NCI-H748 (cell line): Measurements from ENCODE around the gene PLBD1.

Source experiments
- DNase-seq: peaks from one replicate; lab custom pipeline; 2025; ENCODE audit not compliant: unreplicated experiment; lab: John Stamatoyannopoulos, UW

PLBD1 gene

GRCh38 chr12:14570231-14570630 is 2.5 kb upstream of the PLBD1 start:
- no peak for DNase-seq

GRCh38 chr12:14564336-14564959 is 3.2 kb downstream of the PLBD1 start:
- DNase-seq: no peak

GRCh38 chr12:14563046-14563445 is 4.6 kb downstream of the PLBD1 start:
- no peak for DNase-seq

DNA sequence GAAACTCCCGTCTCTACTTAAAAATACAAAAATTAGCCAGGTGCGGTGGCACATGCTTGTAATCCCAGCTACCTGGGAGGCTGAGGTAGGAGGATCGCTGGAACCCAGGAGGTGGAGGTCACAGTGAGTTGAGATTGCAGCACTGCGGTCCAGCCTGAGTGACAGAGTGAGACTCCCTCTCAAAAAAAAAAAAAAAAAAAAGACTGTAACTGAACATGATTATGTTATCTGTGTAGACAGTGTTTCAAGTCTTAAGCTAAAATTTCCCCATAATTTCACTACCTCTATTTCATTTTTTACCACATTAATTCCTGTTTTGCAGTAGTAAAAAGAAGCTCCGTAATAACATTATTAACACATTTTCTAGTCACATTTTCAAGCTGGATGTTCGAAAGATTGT is 5.4 kb downstream of the PLBD1 start:
- no peak for DNase-seq

DNA sequence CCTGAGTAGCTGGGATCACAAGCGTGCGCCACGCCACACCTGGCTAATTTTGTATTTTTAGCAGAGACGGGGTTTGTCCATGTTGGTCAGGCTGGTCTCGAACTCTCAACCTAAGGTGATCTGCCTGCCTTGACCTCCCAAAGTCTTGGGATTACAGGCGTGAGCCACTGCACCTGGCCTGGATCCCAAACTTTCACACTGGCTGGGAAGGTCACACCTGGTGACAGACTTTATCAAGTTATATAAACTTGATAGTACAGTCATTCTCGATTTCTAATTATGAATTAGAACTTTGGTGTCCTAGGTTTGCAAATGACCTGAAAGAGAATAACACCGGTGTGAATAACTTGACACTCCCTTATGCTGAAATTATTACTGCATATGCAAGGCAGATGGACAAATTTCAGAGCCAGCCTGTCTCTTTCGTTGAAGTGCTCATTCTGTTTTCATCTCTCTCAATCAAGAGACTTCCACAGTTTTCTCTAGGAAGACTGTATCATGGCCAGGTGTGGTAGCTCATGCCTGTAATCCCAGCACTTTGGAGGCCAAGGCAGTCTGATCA is 5.9 kb downstream of the PLBD1 start:
- no peak for DNase-seq

GRCh38 chr12:14560904-14561574 is 6.6 kb downstream of the PLBD1 start:
- no peak for DNase-seq

- DNase-seq: no peak
These were observed 9.2 kb downstream of the PLBD1 start for GRCh38 chr12:14558473-14558959.

- DNase-seq: no peak
These were observed 9.7 kb downstream of the PLBD1 start for GRCh38 chr12:14557966-14558365.

GRCh38 chr12:14554281-14555007 is 13.2 kb downstream of the PLBD1 start:
- DNase-seq: peak; percentile 23

DNA sequence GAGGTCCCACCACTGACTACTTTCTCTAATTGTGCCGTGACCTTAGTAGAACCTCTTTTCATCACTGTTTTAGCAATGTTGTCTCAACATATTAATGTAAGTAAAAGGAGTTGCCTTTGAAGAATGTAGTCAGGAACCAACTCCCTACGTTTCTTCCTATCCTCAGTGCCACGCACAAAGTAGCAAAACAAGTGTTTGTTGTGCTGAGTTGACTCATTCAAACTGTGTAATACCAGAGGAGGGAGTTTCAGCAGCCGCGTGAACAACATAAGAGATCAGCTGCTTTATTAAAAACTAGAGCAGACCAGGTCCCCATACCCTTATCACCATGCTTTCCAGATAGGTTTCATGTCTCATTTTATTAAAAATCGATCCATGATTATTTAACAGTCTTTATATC is 19.1 kb downstream of the PLBD1 start:
- DNase-seq: no peak

DNA sequence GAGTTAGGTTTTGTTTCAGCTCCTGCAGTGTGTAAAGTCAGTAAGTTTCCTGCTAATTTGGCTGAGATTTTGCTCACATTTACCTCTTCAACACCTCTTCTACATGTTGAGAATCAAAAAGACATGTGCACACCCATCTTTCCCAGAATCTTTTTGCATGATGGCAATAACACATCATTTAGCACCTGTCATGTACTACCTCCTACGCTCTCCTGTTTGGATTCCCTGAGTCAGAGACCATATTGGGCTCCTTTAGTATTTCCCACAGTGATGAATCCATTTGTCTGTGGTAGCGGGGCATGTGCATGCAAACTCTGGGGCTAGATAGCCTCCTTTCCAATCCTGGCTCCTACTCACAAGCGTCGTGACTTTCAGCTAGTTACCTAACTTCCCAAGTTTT is 20.1 kb downstream of the PLBD1 start:
- DNase-seq: no peak

DNA sequence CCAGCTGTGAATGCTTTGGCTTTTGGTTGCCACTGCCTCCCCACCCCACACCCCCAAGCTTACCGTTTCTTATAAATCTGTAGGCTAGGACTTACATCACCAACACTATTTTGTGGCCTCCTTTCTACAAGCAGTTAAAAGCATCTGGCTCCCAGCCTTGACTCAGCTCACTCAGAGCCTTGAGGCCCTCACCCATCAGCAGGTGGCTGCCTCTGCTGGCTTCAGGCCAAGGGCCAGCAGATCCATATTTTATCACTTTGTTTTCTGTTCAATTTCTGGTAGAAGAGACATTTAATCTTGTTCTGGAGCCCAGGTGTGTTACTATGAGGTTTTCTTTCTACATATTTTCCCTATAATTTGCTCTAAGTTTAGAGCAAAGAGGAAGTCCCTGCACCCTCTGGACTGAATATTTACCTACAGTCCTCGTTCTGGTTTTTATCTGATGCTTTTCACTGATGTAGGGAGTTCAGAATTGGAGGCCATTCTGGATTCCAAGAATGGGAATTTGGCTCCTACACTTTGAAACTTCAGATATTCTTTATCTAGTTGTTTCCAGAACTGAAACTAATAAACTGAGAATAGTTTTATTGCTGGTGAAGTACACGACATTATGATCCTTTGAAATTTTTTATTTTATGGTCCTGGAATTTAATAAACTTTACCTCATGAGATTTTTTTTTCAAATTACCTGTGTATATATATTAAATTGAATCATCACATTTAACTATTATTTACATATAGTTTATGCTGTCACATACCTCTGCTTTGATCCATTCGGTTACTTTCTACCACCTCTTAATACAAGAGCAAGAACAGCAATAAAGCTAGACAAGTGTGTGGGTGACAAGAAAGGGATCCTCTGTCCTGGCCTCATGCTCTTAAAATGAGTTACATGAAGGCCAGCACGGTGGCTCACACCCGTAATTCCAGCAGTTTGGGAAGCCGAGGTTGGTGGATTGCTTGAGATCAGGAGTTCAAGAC is 22.2 kb downstream of the PLBD1 start:
- no peak for DNase-seq

DNA sequence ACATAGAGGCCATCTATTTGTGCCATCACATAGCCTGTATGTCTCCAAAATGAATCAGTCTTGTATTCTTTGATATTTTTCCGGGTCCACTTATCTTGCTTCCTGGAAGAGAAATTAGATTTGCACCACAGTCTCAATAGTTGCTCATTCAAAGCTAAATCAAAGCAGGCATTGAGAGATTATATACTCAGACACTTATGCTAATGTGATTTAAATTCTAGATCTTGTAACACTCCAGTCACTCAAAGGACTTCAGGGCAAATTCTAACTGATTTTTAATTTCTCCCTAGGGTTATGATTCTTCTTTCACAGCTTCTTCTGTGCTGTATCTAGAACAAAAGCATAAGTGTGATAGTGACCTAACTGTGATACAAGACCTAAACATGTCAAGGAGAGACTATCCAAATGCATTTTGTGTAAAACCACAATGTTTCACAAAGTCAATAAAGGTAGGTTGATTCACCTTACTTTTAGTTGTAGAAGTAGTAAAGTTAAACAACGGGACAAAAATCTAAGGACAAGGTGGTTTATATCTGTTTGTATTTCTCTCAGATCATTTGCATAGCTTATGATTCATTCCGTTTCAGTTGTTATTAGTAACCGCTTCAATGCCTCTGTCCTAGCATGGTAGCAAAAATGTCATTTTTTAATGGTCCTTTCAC is 26.8 kb downstream of the PLBD1 start:
- no peak for DNase-seq

GRCh38 chr12:14537088-14537487 is 30.6 kb downstream of the PLBD1 start:
- DNase-seq: no peak

- DNase-seq: no peak
These were observed 35.5 kb downstream of the PLBD1 start for GRCh38 chr12:14532152-14532551.

DNA sequence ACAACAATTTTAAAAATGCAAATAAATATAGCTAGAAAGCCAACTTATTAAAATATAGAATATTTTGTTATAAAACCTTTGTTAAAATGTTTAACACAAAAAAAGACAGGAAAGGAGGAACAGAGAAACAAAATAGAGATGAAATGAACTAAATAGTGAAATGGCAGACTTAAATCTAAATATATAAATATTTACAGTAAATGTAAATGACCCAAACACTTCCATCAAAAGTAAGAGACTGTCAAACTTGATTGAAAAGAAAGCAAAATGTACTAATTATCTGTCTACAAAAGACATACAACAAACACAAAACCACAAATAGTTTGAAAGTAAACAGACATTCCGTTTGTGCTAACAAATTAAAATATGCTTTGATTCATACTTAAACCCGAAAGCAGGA is 41.7 kb downstream of the PLBD1 start:
- no peak for DNase-seq

GRCh38 chr12:14521822-14522221 is 45.9 kb downstream of the PLBD1 start:
- DNase-seq: no peak

GRCh38 chr12:14514946-14515345 is 52.7 kb downstream of the PLBD1 start:
- no peak for DNase-seq

GRCh38 chr12:14514154-14514842 is 53.4 kb downstream of the PLBD1 start:
- peak; percentile 85 for DNase-seq

DNA sequence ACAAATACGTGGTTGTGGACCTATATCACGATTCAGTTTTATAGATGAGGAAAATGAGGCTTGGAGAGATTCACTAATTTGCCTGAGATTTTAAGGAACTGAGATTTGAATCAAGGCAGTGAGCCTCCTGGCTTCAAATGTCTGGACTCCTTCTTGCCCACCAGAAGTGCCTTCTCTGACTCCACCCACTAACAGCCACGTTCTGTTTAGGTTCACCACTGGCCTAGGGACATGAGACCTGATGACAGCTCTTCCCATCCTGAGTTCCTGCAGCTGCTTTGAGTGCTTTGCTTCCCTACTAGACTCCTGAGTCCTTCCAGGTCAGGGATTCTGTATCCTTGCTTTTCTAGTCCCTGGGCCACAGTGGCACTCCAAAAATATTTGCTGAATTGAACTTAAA is 57.1 kb downstream of the PLBD1 start:
- DNase-seq: no peak
